NCI-H2107 treated with DMSO at 0.1 percent for 48 hours (cell line): ENCODE measurements around the gene RARB.

ENCODE experiments used
- DNase-seq: peaks from one replicate; lab custom pipeline; 2025; ENCODE audit not compliant: unreplicated experiment; lab: John Stamatoyannopoulos, UW

The RARB gene

DNA sequence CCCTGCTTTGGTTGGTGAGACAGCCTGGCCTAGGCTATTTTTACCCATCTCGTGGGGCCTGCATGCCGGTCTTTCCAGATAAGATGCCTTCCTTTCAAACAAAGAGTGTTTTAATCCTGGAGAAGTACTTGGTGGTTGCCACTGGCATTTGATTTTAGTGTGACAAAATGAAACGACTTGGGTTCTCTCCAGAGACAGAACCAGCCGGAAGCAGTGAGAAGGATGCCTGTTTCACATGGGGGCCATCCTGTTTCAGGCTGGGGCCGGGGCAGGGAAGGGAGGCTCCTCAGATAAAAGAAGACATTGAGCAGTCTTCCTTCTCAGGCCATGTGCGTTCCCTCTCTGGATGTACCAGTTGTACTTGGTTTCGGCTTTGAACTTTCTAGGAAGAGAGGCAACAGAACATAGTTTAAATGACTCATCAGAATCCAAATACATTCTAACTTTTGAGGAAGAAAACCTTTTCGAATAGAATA, 161.8 kb downstream of the RARB start:
- no peak for DNase-seq

DNA sequence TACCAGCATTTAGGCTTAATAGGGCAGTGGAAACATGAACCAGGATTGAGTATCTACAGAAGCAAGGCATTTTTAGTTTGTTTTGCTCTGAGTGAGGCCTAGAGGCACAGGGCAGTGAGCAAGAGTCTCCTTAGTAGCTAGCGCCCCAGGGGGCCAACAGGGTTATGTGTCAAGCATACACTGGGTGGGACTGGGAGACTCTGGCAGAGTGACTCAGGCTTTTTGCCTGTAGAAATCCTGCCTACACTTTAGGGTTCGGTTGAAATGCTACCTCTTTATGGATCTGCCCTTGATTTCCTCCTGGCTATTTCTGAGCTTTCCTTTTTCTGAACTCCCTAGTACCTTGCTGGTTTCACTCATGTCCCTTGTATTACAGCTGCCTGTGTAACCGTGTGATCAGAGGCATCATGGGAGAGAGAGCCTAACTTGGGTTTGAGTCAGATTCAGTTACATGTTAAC, 164.5 kb downstream of the RARB start:
- DNase-seq, result no peak

DNA sequence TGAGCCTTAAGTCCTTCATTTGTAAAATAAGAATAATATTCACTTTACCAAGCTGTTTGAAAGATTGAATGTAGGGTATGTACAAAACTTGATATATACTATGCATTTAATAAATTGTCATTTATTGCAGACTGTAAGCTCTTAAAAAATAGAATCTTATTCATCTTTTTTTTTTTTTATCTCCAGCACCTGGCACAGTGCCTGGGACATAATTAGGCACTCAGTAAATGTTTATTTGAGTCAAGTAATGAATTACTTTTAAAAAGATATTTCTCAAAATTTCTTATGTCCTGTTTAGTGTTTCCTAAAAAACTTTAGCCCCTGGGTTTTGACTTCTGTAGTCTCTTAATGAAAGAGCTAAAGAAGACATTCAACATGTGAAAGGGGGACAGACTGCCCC, 164.9 kb downstream of the RARB start:
- no peak for DNase-seq

DNA sequence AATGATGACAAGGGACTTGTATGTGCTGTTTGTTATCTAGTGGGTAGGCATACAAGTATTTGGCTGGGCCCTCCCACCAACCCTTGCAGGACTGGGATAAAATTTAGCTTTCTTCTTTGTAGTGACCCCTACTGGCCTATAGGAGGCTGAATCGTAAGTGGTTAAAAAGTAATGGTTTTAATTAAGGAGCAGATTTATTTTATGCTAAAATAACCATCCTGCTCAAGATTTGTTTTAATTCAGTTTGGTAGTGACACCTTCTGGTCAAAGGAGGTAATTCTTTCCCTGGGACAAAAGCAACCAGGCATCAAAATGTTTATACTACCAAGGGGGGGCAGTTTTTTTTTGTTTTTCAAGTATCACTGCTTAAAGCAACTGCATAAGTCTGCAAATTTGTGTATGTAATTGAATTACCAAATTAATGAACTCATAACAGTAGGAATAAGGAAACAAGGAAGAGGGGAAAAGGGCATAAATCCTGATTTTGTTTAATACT, 166.0 kb downstream of the RARB start:
- DNase-seq, result no peak

DNA sequence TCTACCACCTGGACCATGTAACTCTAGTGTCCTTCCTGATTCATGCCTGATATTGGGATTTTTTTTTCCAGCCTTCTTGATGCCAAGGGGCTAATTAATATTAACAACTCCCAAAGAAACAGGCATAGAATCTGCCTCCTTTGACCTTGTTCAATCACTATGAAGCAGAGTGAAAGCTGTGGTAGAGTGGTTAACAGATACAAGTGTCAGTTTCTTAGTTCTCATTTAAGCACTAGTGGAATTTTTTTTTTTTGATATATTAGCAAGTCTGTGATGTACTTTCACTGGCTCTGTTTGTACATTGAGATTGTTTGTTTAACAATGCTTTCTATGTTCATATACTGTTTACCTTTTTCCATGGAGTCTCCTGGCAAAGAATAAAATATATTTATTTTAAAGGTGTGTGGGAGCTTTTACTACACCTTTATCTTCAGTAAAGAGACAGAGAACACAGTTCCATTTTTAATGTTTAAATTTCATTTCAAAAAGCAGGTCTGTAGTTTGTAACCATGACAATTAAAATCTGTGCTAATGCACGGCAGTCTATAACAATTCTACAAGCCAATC, 169.6 kb downstream of the RARB start:
- DNase-seq, result no peak

DNA sequence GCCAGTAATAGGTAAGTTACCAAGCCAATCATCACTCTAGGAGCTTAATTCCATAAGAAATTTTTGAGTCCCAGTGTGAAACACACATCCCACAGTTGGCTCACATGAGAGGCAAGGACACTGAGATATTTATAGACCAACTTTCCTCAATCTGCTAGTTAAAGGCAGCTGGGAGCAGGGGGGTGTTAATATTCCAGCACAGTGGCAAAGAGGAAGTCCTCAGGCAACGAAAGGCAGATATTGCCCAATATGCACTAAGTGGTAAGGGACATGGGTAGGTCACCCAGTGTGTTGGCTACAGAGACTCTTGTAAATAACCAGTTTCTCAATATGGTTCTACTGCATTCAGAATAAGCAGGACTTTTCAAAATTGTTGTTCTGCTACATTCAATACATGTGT, 175.6 kb downstream of the RARB start:
- DNase-seq, result no peak

DNA sequence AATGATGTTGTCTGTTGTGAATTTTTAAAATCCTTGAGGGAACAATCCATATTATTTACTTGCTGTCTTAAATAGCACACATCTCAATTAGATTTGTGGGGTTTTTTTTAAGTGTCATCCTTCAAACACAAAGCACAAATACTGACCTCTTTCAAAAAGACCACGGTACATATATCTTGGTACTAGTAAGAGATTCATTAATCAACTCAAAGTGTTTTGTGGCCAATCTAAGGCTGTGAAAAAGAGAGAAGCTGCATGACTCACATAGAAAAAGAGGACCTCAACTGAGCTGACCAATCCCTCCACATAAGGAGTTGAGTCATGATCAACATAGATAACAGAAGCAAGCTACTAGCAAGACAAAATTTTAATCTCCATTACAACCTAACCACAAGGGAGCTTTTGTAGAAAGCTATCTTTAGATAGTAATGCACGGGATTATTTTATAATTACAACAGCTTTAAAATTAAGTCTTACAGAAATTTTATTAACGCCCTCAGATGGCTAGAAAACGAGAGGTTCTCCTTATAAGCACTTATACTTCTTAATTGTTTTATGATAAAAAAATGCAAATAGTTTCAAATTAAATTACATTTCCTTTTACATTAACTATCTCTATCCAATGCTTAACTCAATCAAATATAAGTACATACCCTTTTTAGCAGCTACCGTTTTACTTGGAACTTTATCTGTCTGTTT, 176.2 kb downstream of the RARB start:
- DNase-seq, result no peak

DNA sequence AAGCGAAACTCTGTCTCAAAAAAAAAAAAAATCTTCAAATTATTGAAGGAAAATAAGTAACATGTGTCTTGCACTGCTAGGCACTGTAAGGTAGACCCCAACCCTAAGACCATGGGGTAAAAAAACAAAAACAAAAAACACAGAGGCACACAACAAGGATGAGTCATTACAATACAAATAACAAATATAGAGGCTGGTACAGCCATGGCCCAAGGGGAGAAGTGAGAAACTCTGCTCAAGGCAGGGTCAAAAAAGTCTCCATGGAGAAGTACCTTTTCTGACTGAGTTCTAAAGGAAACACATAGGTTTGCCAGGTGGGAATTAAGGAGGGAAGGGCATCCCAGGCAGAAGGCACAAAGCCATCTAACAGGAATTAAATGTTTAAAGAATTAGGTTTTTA, 182.1 kb downstream of the RARB start:
- DNase-seq, result no peak

DNA sequence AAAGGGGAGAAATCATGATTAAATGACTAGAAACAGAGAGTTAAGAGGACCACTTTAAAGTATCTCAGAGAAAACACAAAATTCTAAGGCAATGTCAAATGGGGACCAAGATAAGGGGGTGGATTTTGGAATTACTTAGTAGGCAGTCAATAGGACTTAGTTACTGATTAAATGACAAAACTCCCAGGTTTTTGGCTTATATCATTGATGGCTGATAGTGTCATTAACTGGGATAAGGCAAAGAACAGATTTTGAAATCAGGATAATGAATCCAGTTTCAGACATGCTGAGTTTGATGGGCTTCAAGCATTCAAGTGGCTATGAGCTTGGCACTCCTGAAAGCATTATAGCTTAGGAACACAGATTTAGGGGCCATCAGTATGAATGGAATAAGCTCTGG, 182.7 kb downstream of the RARB start:
- no peak for DNase-seq

DNA sequence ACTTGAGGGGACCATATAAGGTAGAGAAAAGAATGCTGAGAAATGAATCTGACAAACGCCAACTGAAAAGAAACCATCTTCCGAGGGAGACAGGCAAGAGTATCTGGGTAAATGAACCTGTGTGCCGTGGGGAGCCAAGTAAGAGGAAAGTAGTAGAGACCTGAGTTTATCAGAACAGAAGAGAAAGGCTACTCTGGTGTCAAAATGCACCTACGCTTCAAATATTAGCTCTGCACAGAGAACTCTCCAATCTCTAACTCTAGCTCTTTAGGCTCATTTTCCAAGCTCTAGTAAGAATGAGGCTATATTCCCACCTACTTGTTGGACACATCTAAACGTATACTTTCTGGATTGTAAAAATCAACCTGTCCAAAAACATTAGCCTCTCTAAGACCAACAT, 183.1 kb downstream of the RARB start:
- no peak for DNase-seq

DNA sequence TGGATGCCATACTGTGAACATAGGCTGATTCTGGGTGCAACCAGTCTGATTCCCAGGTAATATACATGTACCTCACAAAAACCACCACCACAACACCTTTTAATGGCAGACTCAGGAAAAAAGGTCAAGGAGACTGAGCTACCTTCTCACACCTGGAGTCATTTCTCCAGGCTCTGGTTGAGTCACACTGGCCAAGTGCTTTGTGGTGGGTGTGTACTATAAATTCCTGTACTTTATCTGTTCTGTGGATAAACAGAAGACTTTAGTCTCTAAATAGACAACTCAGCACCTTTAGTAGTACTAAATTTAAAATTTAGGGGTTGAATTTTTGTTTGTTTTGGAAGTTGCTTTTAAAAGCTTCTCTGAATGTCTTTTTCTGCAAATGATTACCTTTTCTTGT, 190.0 kb downstream of the RARB start:
- DNase-seq, result no peak

DNA sequence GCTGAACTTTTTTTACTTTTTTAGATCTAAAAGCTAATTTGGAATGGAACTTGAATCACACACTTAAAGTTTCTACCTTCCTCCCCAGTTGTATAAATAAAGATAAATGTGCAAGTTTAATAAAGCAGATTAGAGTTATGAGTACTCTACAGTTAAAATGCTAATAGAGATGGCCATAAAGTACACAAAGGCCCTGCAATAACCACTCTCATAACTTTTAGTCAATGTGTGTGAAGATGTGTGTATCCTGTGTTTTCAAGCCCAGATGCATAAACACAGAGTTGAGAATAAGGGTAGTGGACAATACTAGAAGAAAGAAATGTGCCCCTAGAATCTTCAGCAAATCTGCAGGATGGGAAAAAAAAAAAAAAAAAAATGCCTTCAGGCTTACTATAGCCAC, 191.3 kb downstream of the RARB start:
- DNase-seq, result no peak

DNA sequence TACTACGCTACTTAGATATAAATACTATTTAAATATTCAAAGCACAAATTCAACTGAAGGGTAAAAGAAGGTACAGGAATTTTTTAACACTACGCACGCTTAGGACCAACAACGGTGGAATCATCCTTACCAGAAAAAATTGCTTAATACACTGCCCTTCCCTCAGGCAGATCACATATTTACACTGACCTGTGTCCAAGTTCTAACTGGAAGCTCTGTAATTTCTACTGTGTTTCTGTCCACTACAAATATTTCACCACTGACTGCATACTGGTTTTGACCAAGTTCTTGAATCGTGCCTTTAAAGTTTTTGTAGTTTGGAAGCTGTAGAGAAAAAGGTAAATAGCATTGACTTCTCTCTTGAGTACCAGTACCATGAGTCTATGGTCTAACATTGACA, 192.4 kb downstream of the RARB start:
- DNase-seq, result no peak

DNA sequence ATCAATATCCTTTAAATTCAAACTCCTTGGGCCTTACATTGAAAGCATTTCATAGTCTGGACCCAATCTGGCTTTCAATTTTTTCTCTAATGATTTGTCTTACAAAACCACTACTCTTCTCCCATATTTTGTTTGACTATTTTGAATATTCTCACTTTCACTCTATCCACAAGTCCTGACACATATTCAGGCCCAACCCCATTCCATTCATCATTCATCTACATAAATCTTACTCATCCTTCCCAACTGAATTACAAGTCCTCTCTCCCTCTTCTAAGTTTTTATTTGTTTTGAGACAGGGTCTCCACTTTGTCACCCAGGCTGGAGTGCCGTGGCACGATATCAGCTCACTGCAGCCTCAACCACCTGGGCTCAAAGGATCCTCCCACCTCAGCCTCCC, 193.0 kb downstream of the RARB start:
- DNase-seq, result no peak

DNA sequence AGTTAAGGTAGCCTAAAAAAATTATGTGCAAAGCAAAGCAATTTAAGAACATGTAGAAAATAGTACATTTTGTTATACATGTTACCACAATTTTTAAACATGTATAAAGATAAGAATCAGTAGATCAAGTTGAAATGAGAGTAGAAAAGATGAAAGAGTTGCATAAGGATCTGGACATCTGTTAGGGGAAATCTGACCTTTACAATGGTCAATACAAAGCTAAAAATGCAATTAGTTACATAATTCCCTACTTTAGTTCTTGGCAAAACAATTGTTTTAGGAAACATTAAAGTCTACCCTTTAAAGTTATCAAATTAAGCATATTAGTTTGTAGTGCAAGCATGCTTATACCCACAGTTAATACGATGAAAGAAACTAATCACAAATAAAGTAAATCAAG, 203.9 kb downstream of the RARB start:
- DNase-seq, result no peak

DNA sequence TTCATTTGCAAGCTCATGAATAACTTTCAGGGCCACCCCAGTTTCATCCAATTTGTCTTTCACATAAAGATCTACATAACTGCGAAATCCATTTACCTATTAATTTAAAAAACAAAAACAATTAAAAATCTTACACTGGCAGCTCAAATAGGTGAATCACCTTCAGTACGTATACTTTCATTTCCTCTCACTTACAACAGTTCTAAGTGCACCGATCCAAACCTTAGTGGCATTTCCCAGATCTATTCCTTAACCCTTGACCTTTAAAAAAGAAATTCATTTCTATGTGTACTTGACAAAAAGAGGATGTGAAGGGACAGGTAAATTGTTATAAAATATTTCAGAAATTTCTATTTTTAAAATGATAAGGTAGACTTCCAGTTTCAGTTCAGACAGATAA, 205.9 kb downstream of the RARB start:
- DNase-seq, result no peak

DNA sequence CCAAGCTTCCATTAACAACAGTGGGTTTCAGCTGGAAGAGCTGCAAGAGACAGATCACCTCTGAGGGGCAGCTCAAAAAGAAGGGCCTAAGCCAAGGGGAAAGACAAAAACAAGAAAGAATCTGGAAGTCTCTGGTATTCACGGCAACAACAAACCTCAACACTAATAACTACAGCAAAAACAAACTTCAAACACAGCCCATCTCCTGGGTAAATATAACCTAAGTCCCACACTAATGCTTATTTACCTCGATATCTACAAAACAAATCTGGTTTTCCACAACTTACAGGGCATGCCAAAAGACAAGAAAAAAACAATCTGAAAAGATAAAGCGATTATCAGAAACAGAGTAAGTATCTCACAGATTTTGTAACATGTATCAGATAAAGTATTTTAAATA, 207.0 kb downstream of the RARB start:
- no peak for DNase-seq
